H1 (cell line): ENCODE results near the gene FGF18. TPM values are rescaled to one million over a fixed set of nuclear protein-coding genes. Genes with fewer than 3 reads are reported as not detected.

Experiments
- ATF2 ChIP-seq: IDR thresholded peaks from 2 replicates; pipeline ENCODE4 v1.6.1; 2012; ENCODE audit warnings: low read length, inconsistent platforms
- BRCA1 ChIP-seq: IDR thresholded peaks from 2 replicates; pipeline ENCODE4 v1.6.1; 2012; ENCODE audit warnings: low read depth, low read length, improper control_type of control experiment
- CEBPB ChIP-seq: IDR thresholded peaks from 2 replicates; pipeline ENCODE4 v1.6.1; 2012; ENCODE audit warnings: low read depth, low read length
- CHD1 ChIP-seq: IDR thresholded peaks from 2 replicates; pipeline ENCODE4 v1.6.1; 2012; ENCODE audit warnings: low read depth, low read length, improper control_type of control experiment
- CHD2 ChIP-seq: IDR thresholded peaks from 2 replicates; pipeline ENCODE4 v1.6.1; 2012; ENCODE audit warnings: low read length, improper control_type of control experiment
- EGR1 ChIP-seq: IDR thresholded peaks from 2 replicates; pipeline ENCODE4 v1.6.1; 2011; ENCODE audit warnings: low read depth, low read length, borderline replicate concordance
- EZH2 ChIP-seq: fragments of 200-600 bp; sonication (generic); IDR thresholded peaks from 2 replicates; pipeline ENCODE4 v1.7.1; 2012; ENCODE audit warnings: low read depth, mild to moderate bottlenecking, moderate library complexity, low read length, inconsistent platforms; ENCODE audit not compliant: severe bottlenecking
- JUND ChIP-seq: IDR thresholded peaks from 2 replicates; pipeline ENCODE4 v1.6.1; 2011; ENCODE audit warnings: mild to moderate bottlenecking, improper control_type of control experiment, low read length
- KDM1A ChIP-seq: fragments of 200-600, 300-600 bp; sonication (generic); IDR thresholded peaks from 2 replicates; pipeline ENCODE4 v1.7.1; 2016; ENCODE audit warnings: mild to moderate bottlenecking, low read length, borderline replicate concordance
- MAFK ChIP-seq: IDR thresholded peaks from 2 replicates; pipeline ENCODE4 v1.6.1; 2012; ENCODE audit warnings: low read depth, mild to moderate bottlenecking, improper control_type of control experiment, low read length
- PHF8 ChIP-seq: fragments of 200-600 bp; sonication (generic); conservative IDR thresholded peaks from 2 replicates; pipeline ENCODE4 v1.7.1; 2012; ENCODE audit warnings: low read depth, mild to moderate bottlenecking, inconsistent platforms, low read length, moderate library complexity
- RFX5 ChIP-seq: IDR thresholded peaks from 2 replicates; pipeline ENCODE4 v1.6.1; 2011; ENCODE audit warnings: low read depth, low read length, improper control_type of control experiment, borderline replicate concordance
- RNF2 ChIP-seq: fragments of 200-900, 300-1000 bp; sonication (generic); IDR thresholded peaks from 2 replicates; pipeline ENCODE4 v1.7.1; 2016; ENCODE audit warnings: borderline replicate concordance, low read depth, mild to moderate bottlenecking, antibody characterized with exemption, low read length; ENCODE audit not compliant: poor library complexity, severe bottlenecking; ENCODE audit errors: missing control alignments
- SAP30 ChIP-seq: fragments of 300-600 bp; sonication (generic); IDR thresholded peaks from 2 replicates; pipeline ENCODE4 v1.7.1; 2012; ENCODE audit warnings: low read length, moderate library complexity, mild to moderate bottlenecking, inconsistent platforms; ENCODE audit not compliant: insufficient read depth, insufficient replicate concordance
- SIN3A ChIP-seq, 2 experiments: IDR thresholded peaks in 1 of 2; conservative IDR thresholded peaks in 1 of 2; 2 replicates each; pipeline ENCODE4 v1.6.1; 2011 to 2012; ENCODE audit warnings: low read length in 2 of 2, improper control_type of control experiment in 1 of 2, low read depth in 1 of 2, mild to moderate bottlenecking in 1 of 2
- SIX5 ChIP-seq: IDR thresholded peaks from 2 replicates; pipeline ENCODE4 v1.6.1; 2011; ENCODE audit warnings: mild to moderate bottlenecking, low read depth, low read length
- SP1 ChIP-seq: IDR thresholded peaks from 2 replicates; pipeline ENCODE4 v1.6.1; 2011; ENCODE audit warnings: low read depth, low read length
- SP2 ChIP-seq: IDR thresholded peaks from 2 replicates; pipeline ENCODE4 v1.6.1; 2012; ENCODE audit warnings: mild to moderate bottlenecking, low read length, inconsistent platforms
- SRF ChIP-seq: IDR thresholded peaks from 2 replicates; pipeline ENCODE4 v1.6.1; 2011; ENCODE audit warnings: mild to moderate bottlenecking, low read depth, low read length, moderate library complexity
- TAF7 ChIP-seq: optimal IDR thresholded peaks from 2 replicates; pipeline ENCODE3; 2011; ENCODE audit warnings: low read depth, mild to moderate bottlenecking, inconsistent platforms, low read length, moderate library complexity, borderline replicate concordance
- TBP ChIP-seq: IDR thresholded peaks from 2 replicates; pipeline ENCODE4 v1.6.1; 2011; ENCODE audit warnings: low read depth, low read length, improper control_type of control experiment
- TCF12 ChIP-seq: IDR thresholded peaks from 2 replicates; pipeline ENCODE4 v1.6.1; 2011; ENCODE audit warnings: low read depth, mild to moderate bottlenecking, low read length
- YY1 ChIP-seq: IDR thresholded peaks from 2 replicates; pipeline ENCODE4 v1.6.1; 2011; ENCODE audit warnings: low read depth, mild to moderate bottlenecking, low read length
- polyA plus RNA-seq, 7 experiments: library from polyadenylated mRNA; depleted of rRNA in 3 of 7; stranded (reverse) in 5 of 7; unstranded in 2 of 7; fragments of >200 nt in 5 of 7; fragments of 200-250 nt in 2 of 7; gene quantifications; 1 replicate in 5 of 7; 2 replicates in 1 of 7; 4 replicates in 1 of 7; pipeline versions ENCODE4 v1.2.1 to v1.2.3, GENCODE V29; 2011 to 2013; ENCODE audit warnings: missing spikeins in 2 of 7, mixed read lengths in 2 of 7
- total RNA-seq: library from RNA; stranded (reverse); fragmentation: NEBNext Ultra II Directional; extraction: Animal tissue kit (Norgen Biotek cat#: 25700); gene quantifications from 2 replicates; pipeline ENCODE4 v1.2.1, GENCODE V29; 2021

Gene FGF18
- total and polyA plus RNA-seq, 2 of the 8 experiments (the other 6 are each of a cell fraction or from before 2014, with no cell fraction given), result 0.54 to 1.3 TPM

- TF ChIP-seq SIN3A (conservative IDR thresholded peaks at IDR 0.05 in 1 of 2, IDR thresholded peaks at IDR 0.05 in 1 of 2; ENCODE audit: low read depth in 1 of 2, low read length in 2 of 2) (no peak), CHD2 (no peak), KDM1A (peak; percentile 92), TAF7 (peak; percentile 12), SIX5 (no peak), ATF2 (no peak), SRF (no peak), MAFK (no peak), SP1 (no peak), YY1 (no peak), EZH2 (no peak), RNF2 (no peak), SAP30 (no peak), EGR1 (no peak), TCF12 (no peak), BRCA1 (no peak), SP2 (no peak), CEBPB (no peak), CHD1 (no peak), TBP (no peak), JUND (peak; percentile 38; the same call in 1 of the 2 replicates), PHF8 (0 out of 2 replicates have a peak, but pooled peaks have one; percentile 40), RFX5 (no peak)
These were observed 31.2 kb downstream of the FGF18 start (continued) for GRCh38 chr5:171450423-171451331.
